ENCODE measurements around the gene ZMYND15. TPM values are rescaled to one million over a fixed set of nuclear protein-coding genes. Genes with fewer than 3 reads are reported as not detected.

Gene ZMYND15
- total and polyA plus RNA-seq, 2 of the 13 experiments (the other 11 are each of a cell fraction or from before 2014, with no cell fraction given) = 0.24 to 2.7 TPM

GRCh38 chr17:4759776-4760236 is 20.2 kb downstream of the ZMYND15 start (continued):
- TF ChIP-seq ZBTB39 (CRISPR knock-in tag; IDR thresholded peaks at IDR 0.05) (peak; percentile 86), NR2F6 (IDR thresholded peaks at IDR 0.05) (peak; percentile 92), NR2F6 (CRISPR knock-in tag; IDR thresholded peaks at IDR 0.05) (peak; percentile 92), ASH2L (IDR thresholded peaks at IDR 0.05; ENCODE audit: insufficient read length, low read depth, low read length) (peak; percentile 23), ZFP36L2 (CRISPR knock-in tag; IDR thresholded peaks at IDR 0.05) (no peak), PHF20 (CRISPR knock-in tag; IDR thresholded peaks at IDR 0.05) (no peak), CHD2 (IDR thresholded peaks at IDR 0.05; ENCODE audit: low read depth, low read length) (peak; percentile 55; the same call in 1 of the 2 replicates), ZNF570 (CRISPR knock-in tag; IDR thresholded peaks at IDR 0.05; ENCODE audit: borderline replicate concordance) (no peak), MXD1 (CRISPR knock-in tag; IDR thresholded peaks at IDR 0.05) (no peak), ZNF605 (CRISPR knock-in tag; IDR thresholded peaks at IDR 0.05) (no peak), SOX13 (IDR thresholded peaks at IDR 0.05) (peak; percentile 65; the same call in 1 of the 2 replicates), SOX13 (CRISPR knock-in tag; conservative IDR thresholded peaks at IDR 0.05 in 1 of 2, IDR thresholded peaks at IDR 0.05 in 1 of 2) (peak in 1 of 2 experiments; percentile 85; a peak in 2 of 4 replicates), DRAP1 (CRISPR knock-in tag; IDR thresholded peaks at IDR 0.05) (peak; percentile 82), JARID2 (CRISPR knock-in tag; IDR thresholded peaks at IDR 0.05; ENCODE audit: insufficient replicate concordance) (no peak), ZSCAN29 (CRISPR knock-in tag; conservative IDR thresholded peaks at IDR 0.05) (peak; percentile 91; the same call in 1 of the 2 replicates), PAXIP1 (CRISPR knock-in tag; conservative IDR thresholded peaks at IDR 0.05) (peak; percentile 99), ZNF263 (CRISPR knock-in tag; IDR thresholded peaks at IDR 0.05) (0 out of 2 replicates have a peak, but pooled peaks have one; percentile 28), BRD4 (CRISPR knock-in tag; IDR thresholded peaks at IDR 0.05) (0 out of 2 replicates have a peak, but pooled peaks have one; percentile 41), SMARCE1 (IDR thresholded peaks at IDR 0.05; ENCODE audit: borderline replicate concordance) (no peak), TFDP2 (CRISPR knock-in tag; IDR thresholded peaks at IDR 0.05) (peak; percentile 28; the same call in 1 of the 2 replicates), HOXA9 (CRISPR knock-in tag; IDR thresholded peaks at IDR 0.05; ENCODE audit: borderline replicate concordance) (no peak), GATA4 (IDR thresholded peaks at IDR 0.05; ENCODE audit: borderline replicate concordance, low read depth) (peak; percentile 77; the same call in 1 of the 2 replicates), MIER3 (CRISPR knock-in tag; IDR thresholded peaks at IDR 0.05; ENCODE audit: borderline replicate concordance) (peak; percentile 93), ZNF253 (CRISPR knock-in tag; IDR thresholded peaks at IDR 0.05; ENCODE audit: borderline replicate concordance) (no peak)
